ENCODE measurements around the gene PEX5L. TPM values are rescaled to one million over a fixed set of nuclear protein-coding genes. Genes with fewer than 3 reads are reported as not detected.

PEX5L gene
- polyA plus RNA-seq, 1 donor, result 0.61 TPM

DNA sequence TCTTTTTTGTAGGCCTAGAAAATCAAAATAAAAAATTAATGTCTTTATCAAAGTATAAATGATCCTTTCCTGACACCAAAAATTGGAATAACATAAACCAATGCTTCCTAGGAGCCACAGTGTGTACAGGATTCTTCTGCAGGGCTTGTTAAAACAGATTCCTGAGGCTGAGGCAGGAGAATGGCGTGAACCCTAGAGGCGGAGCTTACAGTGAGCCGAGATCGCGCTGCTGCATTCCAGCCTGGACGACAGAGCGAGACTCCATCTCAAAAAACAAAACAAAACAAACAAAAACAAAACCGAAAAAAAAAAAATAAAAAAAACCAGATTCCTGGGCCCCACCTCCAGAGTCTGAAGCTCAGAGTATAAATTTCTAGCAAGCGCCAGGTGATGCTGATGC lies 78.0 kb downstream of the PEX5L start:
- Histone ChIP-seq H3K27ac (ENCODE audit: low read length) (no peak overlapping the region), H3K27me3 (ENCODE audit: control insufficient read depth, insufficient read depth, low read length) (no peaks in the 10 kb centered on the region), H3K9me3 (ENCODE audit: control insufficient read depth, low read depth, low read length) (no peaks in the 10 kb centered on the region), H3K36me3 (ENCODE audit: control insufficient read depth, insufficient read depth, low read length) (no peaks in the 10 kb centered on the region), H3K4me3 (ENCODE audit: low read length) (no peak overlapping the region), H3K4me1 (ENCODE audit: control insufficient read depth, insufficient read depth, low read length) (no peaks in the 10 kb centered on the region)
- 40% methylated on average over 3 of the region's 9 CpGs for WGBS (ENCODE audit: insufficient coverage, low lambda C conversion rate)
- DNase-seq, result no peak

DNA sequence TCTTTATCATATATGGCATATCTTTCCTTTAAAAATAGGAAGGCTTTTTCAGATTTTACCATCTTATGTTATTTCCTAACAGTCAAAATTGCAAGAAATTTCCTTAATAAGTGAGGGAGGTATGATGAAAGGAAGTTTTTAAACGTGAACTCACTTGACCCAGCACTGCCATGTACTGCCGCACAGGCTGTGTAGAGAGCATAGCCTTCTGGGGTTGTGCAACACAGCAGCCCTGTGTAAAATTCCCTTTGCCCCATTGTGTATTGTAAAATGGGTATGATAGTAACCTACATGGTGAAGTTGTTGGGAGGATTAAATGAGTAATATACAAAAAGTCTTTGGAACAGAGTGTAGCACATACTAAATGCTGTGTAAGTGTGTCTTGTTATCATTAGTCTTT lies 78.6 kb downstream of the PEX5L start:
- no CpG with 5 or more reads among the region's 2 CpGs for WGBS (ENCODE audit: insufficient coverage, low lambda C conversion rate)
- H3K27ac ChIP-seq (ENCODE audit: low read length), result no peak overlapping the region
- no peaks in the 10 kb centered on the region for H3K27me3 ChIP-seq (ENCODE audit: control insufficient read depth, insufficient read depth, low read length)
- DNase-seq, result no peak
- H3K9me3 ChIP-seq (ENCODE audit: control insufficient read depth, low read depth, low read length), result no peaks in the 10 kb centered on the region
- H3K4me1 ChIP-seq (ENCODE audit: control insufficient read depth, insufficient read depth, low read length), result no peaks in the 10 kb centered on the region
- H3K4me3 ChIP-seq (ENCODE audit: low read length), result no peak overlapping the region
- no peaks in the 10 kb centered on the region for H3K36me3 ChIP-seq (ENCODE audit: control insufficient read depth, insufficient read depth, low read length)

DNA sequence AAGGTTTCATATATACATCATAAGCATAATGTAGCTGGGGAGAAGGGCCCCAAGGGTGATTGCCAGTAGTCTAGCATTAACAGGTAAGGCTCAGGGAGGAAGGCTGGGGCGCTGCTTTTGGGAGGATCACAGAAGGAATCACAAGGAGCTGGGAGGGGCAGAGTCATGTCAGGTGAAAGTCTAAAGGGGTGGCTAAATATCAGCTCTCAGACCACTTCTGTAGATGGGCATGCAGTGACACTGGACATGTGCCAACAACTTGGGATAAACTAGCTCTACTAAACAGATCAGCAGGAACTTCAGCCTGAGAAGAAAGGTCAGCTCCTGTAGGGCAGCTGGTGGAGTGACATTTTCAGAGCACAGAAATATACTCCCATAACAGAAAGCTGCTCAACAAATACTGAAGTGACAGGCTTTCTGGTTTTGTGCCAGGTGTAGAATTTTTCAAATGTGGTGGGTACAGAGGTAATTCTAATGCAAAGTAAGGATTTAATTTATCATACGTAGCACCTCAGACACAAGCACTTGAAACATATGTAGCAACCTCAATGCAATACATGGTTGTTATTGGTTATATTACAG lies 79.4 kb downstream of the PEX5L start:
- no peaks in the 10 kb centered on the region for H3K4me1 ChIP-seq (ENCODE audit: control insufficient read depth, insufficient read depth, low read length)
- no CpG with 5 or more reads among the region's 2 CpGs for WGBS (ENCODE audit: insufficient coverage, low lambda C conversion rate)
- no peaks in the 10 kb centered on the region for H3K9me3 ChIP-seq (ENCODE audit: control insufficient read depth, low read depth, low read length)
- no peaks in the 10 kb centered on the region for H3K27me3 ChIP-seq (ENCODE audit: control insufficient read depth, insufficient read depth, low read length)
- no peak overlapping the region for H3K27ac ChIP-seq (ENCODE audit: low read length)
- H3K36me3 ChIP-seq (ENCODE audit: control insufficient read depth, insufficient read depth, low read length), result no peaks in the 10 kb centered on the region
- no peak for DNase-seq
- no peak overlapping the region for H3K4me3 ChIP-seq (ENCODE audit: low read length)

DNA sequence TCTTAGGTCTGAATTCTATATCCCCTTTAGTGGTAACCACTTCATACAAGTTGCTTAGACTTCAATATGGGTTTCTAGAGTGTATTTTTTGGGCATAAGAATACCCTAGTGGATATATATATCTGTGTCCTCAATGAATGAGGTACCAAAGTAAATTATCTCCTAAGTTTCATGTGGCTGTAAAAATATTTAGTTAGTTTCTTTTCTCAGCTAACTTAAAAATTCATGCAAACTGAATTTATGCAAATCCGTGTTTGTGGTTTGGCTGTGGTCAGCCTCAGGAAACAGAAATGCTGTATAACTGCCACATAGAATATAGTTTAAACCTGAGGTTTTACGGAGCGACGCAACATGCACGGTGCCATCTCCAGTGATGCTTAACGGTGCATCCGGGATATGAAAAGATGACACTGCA lies 80.3 kb downstream of the PEX5L start:
- no CpG with 5 or more reads among the region's 7 CpGs for WGBS (ENCODE audit: insufficient coverage, low lambda C conversion rate)
- H3K4me1 ChIP-seq (ENCODE audit: control insufficient read depth, insufficient read depth, low read length), result no peaks in the 10 kb centered on the region
- no peak for DNase-seq
- no peaks in the 10 kb centered on the region for H3K9me3 ChIP-seq (ENCODE audit: control insufficient read depth, low read depth, low read length)
- H3K27me3 ChIP-seq (ENCODE audit: control insufficient read depth, insufficient read depth, low read length), result no peaks in the 10 kb centered on the region
- H3K27ac ChIP-seq (ENCODE audit: low read length), result no peak overlapping the region
- H3K4me3 ChIP-seq (ENCODE audit: low read length), result no peak overlapping the region
- no peaks in the 10 kb centered on the region for H3K36me3 ChIP-seq (ENCODE audit: control insufficient read depth, insufficient read depth, low read length)

DNA sequence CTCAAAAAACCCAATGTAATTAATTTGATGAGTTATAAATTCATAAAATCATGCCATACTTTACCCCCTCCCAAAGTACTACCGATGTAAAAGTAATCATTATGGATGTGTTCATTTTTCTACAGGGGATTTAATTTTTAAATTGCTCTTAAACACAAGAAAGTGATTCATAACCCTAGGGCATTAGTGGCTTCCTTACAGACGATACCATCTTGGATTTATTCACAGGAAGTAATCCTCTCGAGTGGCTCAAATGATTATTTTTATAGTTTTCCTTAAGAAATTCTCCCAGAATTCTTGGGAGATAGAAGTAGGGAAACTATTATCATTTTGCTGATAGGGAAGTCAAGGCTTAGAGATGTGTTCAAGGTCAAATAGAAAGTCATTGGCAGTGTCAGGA lies 80.9 kb downstream of the PEX5L start:
- 33% methylated on average over 1 of the region's 3 CpGs for WGBS (ENCODE audit: insufficient coverage, low lambda C conversion rate)
- H3K27me3 ChIP-seq (ENCODE audit: control insufficient read depth, insufficient read depth, low read length), result no peaks in the 10 kb centered on the region
- no peaks in the 10 kb centered on the region for H3K36me3 ChIP-seq (ENCODE audit: control insufficient read depth, insufficient read depth, low read length)
- DNase-seq, result no peak
- H3K4me1 ChIP-seq (ENCODE audit: control insufficient read depth, insufficient read depth, low read length), result no peaks in the 10 kb centered on the region
- H3K9me3 ChIP-seq (ENCODE audit: control insufficient read depth, low read depth, low read length), result no peaks in the 10 kb centered on the region
- H3K4me3 ChIP-seq (ENCODE audit: low read length), result no peak overlapping the region
- H3K27ac ChIP-seq (ENCODE audit: low read length), result no peak overlapping the region

DNA sequence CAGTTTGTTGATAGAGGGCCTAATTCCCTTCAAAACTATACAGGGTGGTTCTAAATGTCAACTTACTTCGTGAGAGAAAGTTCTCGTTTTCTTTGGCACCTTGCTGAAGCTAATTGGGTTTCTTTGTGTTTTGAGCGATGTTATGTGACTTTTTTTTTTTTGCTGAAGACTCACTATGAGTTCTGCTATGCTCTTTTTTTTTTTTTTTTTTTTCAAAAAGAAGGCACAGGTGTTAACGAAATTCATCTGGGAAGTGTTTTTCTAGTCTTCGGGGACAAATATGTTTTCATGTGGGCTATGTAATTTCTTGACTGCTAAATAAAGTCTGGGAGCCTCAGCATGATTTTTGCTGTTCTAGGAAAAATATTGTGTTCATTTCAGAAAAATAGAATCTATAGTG lies 81.5 kb downstream of the PEX5L start:
- no peak overlapping the region for H3K27ac ChIP-seq (ENCODE audit: low read length)
- 82% methylated on average over 3 of the region's 5 CpGs for WGBS (ENCODE audit: insufficient coverage, low lambda C conversion rate)

DNA sequence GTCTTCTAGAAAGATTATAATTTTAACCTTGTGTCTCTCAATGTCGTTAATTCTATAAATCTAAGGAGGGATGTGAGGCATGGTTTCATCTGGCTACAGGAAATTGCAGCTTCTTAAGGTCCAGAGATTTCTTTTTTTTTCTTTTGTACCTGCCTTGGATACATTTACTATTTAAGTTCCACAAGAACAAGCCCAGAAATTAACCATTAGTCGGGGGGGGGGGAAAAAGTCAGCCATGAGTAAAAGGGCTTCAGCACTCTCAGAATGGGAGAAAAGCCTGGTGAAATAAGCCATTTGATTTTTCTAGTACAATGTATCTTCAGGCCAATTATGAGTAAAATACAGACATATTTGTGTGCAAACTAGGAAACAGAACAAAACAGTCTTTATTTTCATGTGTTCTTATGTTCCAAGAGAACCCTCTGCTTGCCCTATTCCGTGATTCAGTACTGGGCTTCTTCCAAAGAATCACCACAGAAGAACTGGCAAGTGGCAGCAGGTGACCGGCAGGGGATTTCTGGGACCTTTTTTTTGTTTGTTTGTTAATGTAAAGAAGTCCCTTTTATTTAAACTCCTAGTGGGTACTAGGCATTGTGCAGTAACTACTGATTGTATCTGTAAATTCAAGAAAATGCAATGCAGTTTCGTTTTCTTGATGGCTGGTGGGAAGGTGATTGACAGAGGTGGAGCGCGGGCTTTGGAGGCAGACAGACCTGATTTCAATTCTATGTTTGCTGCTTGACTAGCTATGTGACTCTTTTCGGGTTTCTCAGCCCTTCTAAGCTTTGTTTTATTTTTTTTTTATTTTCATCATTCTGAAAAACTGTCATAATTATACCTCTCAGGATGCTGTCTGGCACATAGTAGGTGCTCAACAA lies 82.5 kb downstream of the PEX5L start:
- 53% methylated on average over 2 of the region's 8 CpGs for WGBS (ENCODE audit: insufficient coverage, low lambda C conversion rate)
- Histone ChIP-seq H3K4me3 (ENCODE audit: low read length) (no peak overlapping the region), H3K27ac (ENCODE audit: low read length) (no peak overlapping the region), H3K27me3 (ENCODE audit: control insufficient read depth, insufficient read depth, low read length) (no peaks in the 10 kb centered on the region), H3K9me3 (ENCODE audit: control insufficient read depth, low read depth, low read length) (no peaks in the 10 kb centered on the region), H3K4me1 (ENCODE audit: control insufficient read depth, insufficient read depth, low read length) (no peaks in the 10 kb centered on the region), H3K36me3 (ENCODE audit: control insufficient read depth, insufficient read depth, low read length) (no peaks in the 10 kb centered on the region)
- no peak for DNase-seq

More for the DNA sequence above, 81.5 kb downstream of the PEX5L start:
- Histone ChIP-seq H3K27me3 (ENCODE audit: control insufficient read depth, insufficient read depth, low read length) (no peaks in the 10 kb centered on the region), H3K36me3 (ENCODE audit: control insufficient read depth, insufficient read depth, low read length) (no peaks in the 10 kb centered on the region), H3K4me3 (ENCODE audit: low read length) (no peak overlapping the region), H3K4me1 (ENCODE audit: control insufficient read depth, insufficient read depth, low read length) (no peaks in the 10 kb centered on the region), H3K9me3 (ENCODE audit: control insufficient read depth, low read depth, low read length) (no peaks in the 10 kb centered on the region)
- no peak for DNase-seq

DNA sequence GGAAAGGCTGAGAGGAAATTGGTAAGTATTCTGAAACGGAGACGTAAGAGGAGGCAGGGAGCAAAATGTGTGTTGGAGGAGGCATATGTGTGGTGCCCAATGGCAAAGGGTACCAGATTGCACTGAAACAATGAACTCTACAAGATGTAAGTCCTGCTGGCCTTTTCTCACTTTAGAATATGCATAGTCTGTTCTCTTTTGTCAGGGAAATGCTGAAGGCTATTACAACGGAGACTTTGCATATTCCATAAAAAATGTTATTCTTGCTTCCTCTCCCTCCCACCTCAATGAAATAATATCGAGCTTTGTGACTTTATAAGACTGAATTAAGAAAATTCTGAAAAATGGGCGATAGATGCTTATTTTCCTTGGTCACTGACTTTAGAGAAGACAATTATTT lies 85.9 kb downstream of the PEX5L start:
- no peak overlapping the region for H3K4me3 ChIP-seq (ENCODE audit: low read length)
- no peaks in the 10 kb centered on the region for H3K36me3 ChIP-seq (ENCODE audit: control insufficient read depth, insufficient read depth, low read length)
- DNase-seq, result no peak
- H3K4me1 ChIP-seq (ENCODE audit: control insufficient read depth, insufficient read depth, low read length), result no peaks in the 10 kb centered on the region
- WGBS (ENCODE audit: insufficient coverage, low lambda C conversion rate), result 95% methylated on average over 3 of the region's 5 CpGs
- H3K27me3 ChIP-seq (ENCODE audit: control insufficient read depth, insufficient read depth, low read length), result no peaks in the 10 kb centered on the region
- no peak overlapping the region for H3K27ac ChIP-seq (ENCODE audit: low read length)
- H3K9me3 ChIP-seq (ENCODE audit: control insufficient read depth, low read depth, low read length), result no peaks in the 10 kb centered on the region

DNA sequence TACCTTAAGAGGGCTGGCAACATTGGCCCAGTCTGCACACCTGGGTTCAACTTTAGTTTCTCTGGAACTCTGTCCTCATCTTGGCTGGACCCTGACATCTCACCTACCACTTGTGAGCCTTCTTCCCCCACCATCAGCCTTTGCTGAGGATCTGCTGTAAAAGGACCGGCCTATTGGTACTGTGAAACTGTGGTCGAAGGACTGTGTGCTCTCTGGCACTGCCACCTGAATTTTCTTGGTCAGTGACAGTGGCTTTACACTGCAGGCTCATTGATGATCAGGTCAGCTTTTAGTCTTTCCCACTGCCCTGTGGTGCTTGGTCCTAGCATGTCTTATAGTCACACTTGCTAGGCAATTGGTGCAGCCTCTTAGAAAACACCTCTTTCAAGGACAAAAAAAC lies 86.9 kb downstream of the PEX5L start:
- no peaks in the 10 kb centered on the region for H3K27me3 ChIP-seq (ENCODE audit: control insufficient read depth, insufficient read depth, low read length)
- DNase-seq, result no peak
- WGBS (ENCODE audit: insufficient coverage, low lambda C conversion rate), result no CpG with 5 or more reads among the region's 2 CpGs

DNA sequence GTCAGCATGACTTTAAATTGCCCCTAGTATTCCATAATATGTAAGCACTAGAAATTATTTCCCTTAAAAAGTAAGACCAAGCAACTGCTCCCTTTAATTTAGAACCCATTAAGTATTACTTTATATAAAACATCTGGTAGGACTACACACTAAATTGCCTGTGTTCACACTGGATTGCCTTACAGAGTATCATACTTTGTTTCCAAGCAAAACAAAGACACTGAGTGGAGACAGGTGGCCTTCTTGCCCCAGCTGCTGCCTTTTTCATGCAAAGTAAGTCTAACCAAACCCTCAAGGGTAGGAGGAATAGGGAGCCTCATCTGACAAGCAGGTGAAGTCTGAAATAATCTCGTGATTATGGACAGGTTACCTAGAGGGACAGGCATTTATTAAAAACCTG lies 87.3 kb downstream of the PEX5L start:
- Histone ChIP-seq H3K27me3 (ENCODE audit: control insufficient read depth, insufficient read depth, low read length) (no peaks in the 10 kb centered on the region), H3K9me3 (ENCODE audit: control insufficient read depth, low read depth, low read length) (no peaks in the 10 kb centered on the region), H3K36me3 (ENCODE audit: control insufficient read depth, insufficient read depth, low read length) (no peaks in the 10 kb centered on the region), H3K4me3 (ENCODE audit: low read length) (no peak overlapping the region), H3K4me1 (ENCODE audit: control insufficient read depth, insufficient read depth, low read length) (no peaks in the 10 kb centered on the region), H3K27ac (ENCODE audit: low read length) (no peak overlapping the region)
- WGBS (ENCODE audit: insufficient coverage, low lambda C conversion rate), result no CpG with 5 or more reads among the region's 1 CpG
- DNase-seq, result no peak

More for the DNA sequence above, 86.9 kb downstream of the PEX5L start:
- Histone ChIP-seq H3K27ac (ENCODE audit: low read length) (no peak overlapping the region), H3K4me3 (ENCODE audit: low read length) (no peak overlapping the region), H3K36me3 (ENCODE audit: control insufficient read depth, insufficient read depth, low read length) (no peaks in the 10 kb centered on the region), H3K4me1 (ENCODE audit: control insufficient read depth, insufficient read depth, low read length) (no peaks in the 10 kb centered on the region), H3K9me3 (ENCODE audit: control insufficient read depth, low read depth, low read length) (no peaks in the 10 kb centered on the region)

DNA sequence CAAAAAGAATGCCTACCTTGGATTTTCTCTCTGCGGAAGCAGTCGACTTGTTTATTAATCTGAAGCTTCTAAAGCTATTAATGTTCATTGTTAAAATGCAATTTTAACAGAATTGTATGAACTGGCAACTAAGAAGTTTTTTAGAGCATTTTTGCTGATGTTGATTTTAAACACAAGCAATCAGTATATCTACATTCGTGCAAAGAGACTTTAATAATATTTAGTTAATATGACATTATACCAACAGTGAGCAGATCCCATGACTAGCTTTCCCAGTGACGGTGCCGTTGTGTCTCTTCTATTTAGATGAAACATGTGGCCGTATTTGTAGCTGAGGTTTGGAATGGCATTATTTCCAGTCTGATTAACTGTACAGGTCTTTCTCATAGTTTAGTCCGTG lies 88.0 kb downstream of the PEX5L start:
- H3K9me3 ChIP-seq (ENCODE audit: control insufficient read depth, low read depth, low read length), result no peaks in the 10 kb centered on the region
- no peak for DNase-seq
- no peaks in the 10 kb centered on the region for H3K27me3 ChIP-seq (ENCODE audit: control insufficient read depth, insufficient read depth, low read length)
- no peaks in the 10 kb centered on the region for H3K36me3 ChIP-seq (ENCODE audit: control insufficient read depth, insufficient read depth, low read length)
- H3K27ac ChIP-seq (ENCODE audit: low read length), result no peak overlapping the region
- no peak overlapping the region for H3K4me3 ChIP-seq (ENCODE audit: low read length)
- WGBS (ENCODE audit: insufficient coverage, low lambda C conversion rate), result 87% methylated on average over 3 of the region's 7 CpGs
- H3K4me1 ChIP-seq (ENCODE audit: control insufficient read depth, insufficient read depth, low read length), result no peaks in the 10 kb centered on the region

All from large intestine (tissue), 3 donors.